Amygdala (tissue), 56 donors: ENCODE results near the gene EZH2.

Experiments
- DNase-seq, 56 donors: peaks; one replicate each; lab custom pipeline; 2025; lab: John Stamatoyannopoulos, UW

The EZH2 gene

GRCh38 chr7:148903504-148903903 lies 19.4 kb upstream of the EZH2 start:
- no peak for DNase-seq

GRCh38 chr7:148901178-148901577 lies 17.1 kb upstream of the EZH2 start:
- DNase-seq: no peak

GRCh38 chr7:148898845-148899484 lies 14.9 kb upstream of the EZH2 start:
- DNase-seq: no peak

- no peak for DNase-seq
Observed at GRCh38 chr7:148894591-148894990, 10.5 kb upstream of the EZH2 start.

GRCh38 chr7:148893071-148893470 lies 9.0 kb upstream of the EZH2 start:
- DNase-seq: no peak

GRCh38 chr7:148888300-148888699 lies 4.2 kb upstream of the EZH2 start:
- no peak for DNase-seq

- no peak for DNase-seq
Observed at GRCh38 chr7:148886844-148887243, 2.8 kb upstream of the EZH2 start.

GRCh38 chr7:148884299-148885022 lies 370 bp upstream of the EZH2 start:
- DNase-seq: peak; percentile 8 to 94 (median 86)

GRCh38 chr7:148883266-148884048 lies 634 bp downstream of the EZH2 start:
- peak in 29 of 56 donors; percentile 7 to 62 (median 32) for DNase-seq

GRCh38 chr7:148882841-148883265 lies 1.2 kb downstream of the EZH2 start:
- no peak for DNase-seq

- no peak for DNase-seq
Observed at GRCh38 chr7:148882192-148882591, 1.9 kb downstream of the EZH2 start.

GRCh38 chr7:148878317-148878716 lies 5.8 kb downstream of the EZH2 start:
- DNase-seq: no peak

- DNase-seq: no peak
Observed at GRCh38 chr7:148877517-148877916, 6.6 kb downstream of the EZH2 start.

- DNase-seq: no peak
Observed at GRCh38 chr7:148872188-148872587, 11.9 kb downstream of the EZH2 start.

- no peak for DNase-seq
Observed at GRCh38 chr7:148871551-148871950, 12.5 kb downstream of the EZH2 start.

GRCh38 chr7:148871030-148871429 lies 13.1 kb downstream of the EZH2 start:
- no peak for DNase-seq

- DNase-seq: no peak
Observed at GRCh38 chr7:148868378-148868674, 15.8 kb downstream of the EZH2 start.

- DNase-seq: no peak
Observed at GRCh38 chr7:148867596-148868377, 16.3 kb downstream of the EZH2 start.

GRCh38 chr7:148866362-148866761 lies 17.7 kb downstream of the EZH2 start:
- no peak for DNase-seq

GRCh38 chr7:148865283-148865682 lies 18.8 kb downstream of the EZH2 start:
- no peak for DNase-seq

- DNase-seq: no peak
Observed at GRCh38 chr7:148863324-148863723, 20.8 kb downstream of the EZH2 start.
